ENCODE data around the gene ADAR.

- no peak for TF ChIP-seq EZH2 (IDR thresholded peaks at IDR 0.05; ENCODE audit: insufficient read depth, poor library complexity, severe bottlenecking)
- no peak for TF ChIP-seq EZH2phosphoT487 (IDR thresholded peaks at IDR 0.05; ENCODE audit: insufficient read depth, low read depth)
Observed at GRCh38 chr1:154608397-154609270, 648 bp upstream of the ADAR start.
